ENCODE data around the gene AJUBA.
"Not testable (repeated sequence)": the region's sequence is repeated elsewhere in the genome, so short reads cannot be mapped to it uniquely, and the experiment has no call there.

AJUBA gene

GRCh38 chr14:22981876-22982476 is 375 bp downstream of the AJUBA start:
- DNase-seq (ENCODE audit: insufficient read length, low spot score) (no peak), FAIRE-seq (no peak)

- FAIRE-seq (no peak), DNase-seq (ENCODE audit: insufficient read length, low spot score) (no peak)
Observed at GRCh38 chr14:22981090-22981875, 1.1 kb downstream of the AJUBA start.

GRCh38 chr14:22980672-22981089 is 1.7 kb downstream of the AJUBA start:
- DNase-seq (ENCODE audit: insufficient read length, low spot score) = no peak
- FAIRE-seq = no peak

- DNase-seq (ENCODE audit: insufficient read length, low spot score) = no peak
- no peak for FAIRE-seq
Observed at GRCh38 chr14:22979748-22980392, 2.5 kb downstream of the AJUBA start.

GRCh38 chr14:22978981-22979671 is 3.2 kb downstream of the AJUBA start:
- no peak for DNase-seq (ENCODE audit: insufficient read length, low spot score)
- FAIRE-seq = no peak

GRCh38 chr14:22978487-22978837 is 3.9 kb downstream of the AJUBA start:
- DNase-seq (ENCODE audit: insufficient read length, low spot score) = no peak
- no peak for FAIRE-seq

GRCh38 chr14:22977684-22978486 is 4.5 kb downstream of the AJUBA start:
- no peak for DNase-seq (ENCODE audit: insufficient read length, low spot score)
- FAIRE-seq = no peak

- no peak for FAIRE-seq
- DNase-seq (ENCODE audit: insufficient read length, low spot score) = no peak
Observed at GRCh38 chr14:22977434-22977683, 5.0 kb downstream of the AJUBA start.

- DNase-seq (ENCODE audit: insufficient read length, low spot score) = no peak
- no peak for FAIRE-seq
Observed at GRCh38 chr14:22976620-22977433, 5.5 kb downstream of the AJUBA start.

GRCh38 chr14:22974530-22975313 is 7.6 kb downstream of the AJUBA start:
- DNase-seq (ENCODE audit: insufficient read length, low spot score) (no peak), FAIRE-seq (no peak)

- peak; percentile 63 for FAIRE-seq
- DNase-seq (ENCODE audit: insufficient read length, low spot score) = no peak
Observed at GRCh38 chr14:22973217-22974032, 8.9 kb downstream of the AJUBA start.

GRCh38 chr14:22972313-22972930 is 9.9 kb downstream of the AJUBA start:
- no peak for FAIRE-seq
- no peak for DNase-seq (ENCODE audit: insufficient read length, low spot score)

- no peak for FAIRE-seq
Observed at GRCh38 chr14:22971152-22971551, 11.2 kb downstream of the AJUBA start.

GRCh38 chr14:22966783-22967269 is 15.5 kb downstream of the AJUBA start:
- no peak for FAIRE-seq
- no peak for DNase-seq (ENCODE audit: insufficient read length, low spot score)

More at GRCh38 chr14:22971152-22971551, 11.2 kb downstream of the AJUBA start:
- DNase-seq (ENCODE audit: insufficient read length, low spot score) = no peak

GRCh38 chr14:22965916-22966782 is 16.2 kb downstream of the AJUBA start:
- FAIRE-seq = not testable (repeated sequence)

GRCh38 chr14:22962061-22962676 is 20.2 kb downstream of the AJUBA start:
- no peak for FAIRE-seq
- DNase-seq (ENCODE audit: insufficient read length, low spot score) = no peak

More at GRCh38 chr14:22965916-22966782, 16.2 kb downstream of the AJUBA start:
- not testable (repeated sequence) for DNase-seq (ENCODE audit: insufficient read length, low spot score)
